ENCODE data around the gene C19orf44. TPM values are rescaled to one million over a fixed set of nuclear protein-coding genes. Genes with fewer than 3 reads are reported as not detected.

Gene C19orf44
- total and polyA plus RNA-seq, 2 of the 4 experiments (the other 2 are of a cell fraction), result 1.4 to 3.8 TPM

DNA sequence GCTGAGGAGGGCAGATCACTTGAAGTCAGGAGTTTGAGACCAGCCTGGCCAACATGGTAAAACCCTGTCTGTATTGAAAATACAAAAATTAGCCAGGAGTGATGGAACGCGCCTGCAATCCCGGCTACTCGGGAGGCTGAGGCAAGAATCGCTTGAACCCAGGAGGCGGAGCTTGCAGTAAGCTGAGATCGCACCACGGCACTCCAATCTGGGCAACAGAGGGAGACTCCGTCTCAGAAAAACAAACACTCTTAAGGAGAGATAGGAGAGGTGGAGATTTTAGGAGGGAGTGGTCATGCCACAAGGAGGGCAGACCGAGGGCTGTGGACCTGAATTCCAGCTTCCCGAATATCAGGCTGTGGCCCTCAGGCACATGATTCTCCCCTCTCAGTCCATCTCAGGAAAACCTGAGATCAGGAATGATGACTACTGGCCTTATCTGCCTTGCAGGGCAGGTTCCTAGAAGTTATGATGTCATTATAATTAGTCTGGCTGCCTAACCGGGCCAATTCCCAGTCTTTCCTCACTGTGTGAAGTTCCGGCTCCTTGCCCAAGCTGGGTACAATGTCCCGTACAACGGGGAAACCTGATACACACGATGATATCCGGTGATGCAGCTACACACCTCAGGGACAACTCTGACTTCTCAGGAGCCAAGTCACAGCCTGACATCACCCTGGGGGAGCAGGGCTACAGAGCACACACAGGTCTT, 73.6 kb downstream of the C19orf44 start:
- Histone ChIP-seq H2BK120ac (ENCODE audit: low read depth, low read length) (no peak overlapping the region), H3K56ac (ENCODE audit: extremely low read depth, insufficient read depth, low read length) (no peak overlapping the region), H3K18ac (ENCODE audit: low read depth, low read length) (no peak overlapping the region), H3K4me3 (ENCODE audit: insufficient read depth, low read depth, low read length) (no peak overlapping the region), H3K14ac (replicated peaks; ENCODE audit: low read depth, low read length) (no peak overlapping the region), H2BK15ac (ENCODE audit: low read depth, low read length) (no peak overlapping the region; the same call in 2 of the 3 replicates), H3K4ac (ENCODE audit: low read depth, low read length) (peak overlapping the region; percentile 65; the same call in 1 of the 2 replicates), H4K5ac (ENCODE audit: low read depth, low read length) (no peak overlapping the region), H3K23ac (ENCODE audit: low read depth, low read length) (no peak overlapping the region), H2AK5ac (ENCODE audit: low read depth, low read length) (0 out of 2 replicates have a peak overlapping the region, but pooled peaks have one; percentile 88), H3K9me3 (ENCODE audit: control insufficient read depth, insufficient read depth, low read length) (no peaks in the 10 kb centered on the region), H3K36me3 (ENCODE audit: control insufficient read depth, insufficient read depth, low read length) (peaks cover 32% of the 10 kb centered on the region), H2AFZ (replicated peaks; ENCODE audit: low read length, poor library complexity) (no peak overlapping the region), H2BK5ac (ENCODE audit: low read depth, low read length, poor library complexity, severe bottlenecking) (no peak overlapping the region), H4K91ac (ENCODE audit: insufficient read depth, low read depth, low read length) (no peak overlapping the region), H2BK20ac (ENCODE audit: low read depth, low read length) (no peak overlapping the region), H4K20me1 (ENCODE audit: insufficient read depth, low read length) (peaks cover 19% of the 10 kb centered on the region), H3K4me1 (ENCODE audit: control insufficient read depth, insufficient read depth, low read length) (peaks cover 13% of the 10 kb centered on the region), H3K9me1 (ENCODE audit: insufficient read depth, low read length) (peaks cover 23% of the 10 kb centered on the region), H3K9ac (ENCODE audit: low read depth, low read length) (no peak overlapping the region), H3K27me3 (ENCODE audit: control insufficient read depth, insufficient read depth, low read length) (no peaks in the 10 kb centered on the region), H2AK9ac (replicated peaks; ENCODE audit: low read depth, low read length, poor library complexity) (peak overlapping the region; percentile 38), H4K8ac (ENCODE audit: low read depth in 2 of 2, low read length in 2 of 2) (0 out of 4 replicates have a peak overlapping the region, but pooled peaks of 1 of the 2 experiments have one; percentile 8), H3K4me2 (ENCODE audit: low read depth, low read length) (no peak overlapping the region), H3K79me1 (ENCODE audit: low read depth in 1 of 2, low read length in 2 of 2) (peaks cover 38 to 81% of the 10 kb centered on the region in 2 experiments), H3K27ac (ENCODE audit: insufficient read depth, low read length) (no peak overlapping the region)
- CTCF ChIA-PET, result no interaction called here
- dilution Hi-C loops (cut with HindIII; ENCODE audit: low sequenced_read_pairs, unreplicated experiment), result no loop called here
- ATAC-seq (ENCODE audit: low read depth) (no peak), DNase-seq (no peak)
- no peak for TF ChIP-seq RCOR1 (IDR thresholded peaks at IDR 0.05; ENCODE audit: insufficient replicate concordance, low read length)
- in situ Hi-C loops (cut with MboI; ENCODE audit: low sequenced_read_pairs), result no loop called here
- BruUV-seq (replicated peaks), result no TSS peak
- POLR2A ChIA-PET (ENCODE audit: unreplicated experiment), result no interaction called here
- intact Hi-C loops (cut with micrococcal nuclease), result loop anchor here (5.0 kb wide), 1 partner anchor 58 kb away; the partner anchor contains the start of gene MED26
- 94% methylated on average over 10 of the region's 17 CpGs; no CpG with 5 or more reads in 1 of the 2 experiments for WGBS, 2 experiments (ENCODE audit: extremely low coverage in 2 of 2, insufficient read length in 1 of 2)

Small RNA genes lying within 50 kb of the gene (microRNA-seq; reads per million reads assigned to microRNA genes)
- not detected for gene RN7SL146P (ENCODE audit: insufficient read depth, insufficient read length)

Small RNA genes lying within 50 kb of the gene (small RNA-seq; reads per million reads assigned to genes)
- gene RN7SL146P, result 0 reads per million in 5 experiments

Other genes starting within 250 kb of the C19orf44 start
- gene KLF2, start 171.6 kb upstream of the C19orf44 start, total RNA-seq (2012; rRNA removed), result 1.1 and 3.3 TPM in 2 replicates
- 34.4 and 38.9 TPM in 2 replicates for gene KLF2, start 171.6 kb upstream of the C19orf44 start, polyA plus RNA-seq (2012; rRNA removed)
- 7.5 and 9.2 TPM in 2 replicates for gene EPS15L1, start 24.4 kb upstream of the C19orf44 start, total RNA-seq (2012; rRNA removed)
- gene EPS15L1, start 24.4 kb upstream of the C19orf44 start, polyA plus RNA-seq (2012; rRNA removed), result 21.7 and 22.1 TPM in 2 replicates
- not detected in 2 replicates for gene CALR3, start 227 bp upstream of the C19orf44 start, total RNA-seq (2012; rRNA removed)
- gene CALR3, start 227 bp upstream of the C19orf44 start, polyA plus RNA-seq (2012; rRNA removed), result not detected in 2 replicates
- gene CHERP, start 46.0 kb downstream of the C19orf44 start, total RNA-seq (2012; rRNA removed), result 0.54 and 1.1 TPM in 2 replicates
- gene CHERP, start 46.0 kb downstream of the C19orf44 start, polyA plus RNA-seq (2012; rRNA removed), result 13.5 and 15.6 TPM in 2 replicates
- 22.6 and 25.8 TPM in 2 replicates for gene SLC35E1, start 76.0 kb downstream of the C19orf44 start, total RNA-seq (2012; rRNA removed)
- 38.0 and 46.7 TPM in 2 replicates for gene SLC35E1, start 76.0 kb downstream of the C19orf44 start, polyA plus RNA-seq (2012; rRNA removed)
- gene MED26, start 131.8 kb downstream of the C19orf44 start, total RNA-seq (2012; rRNA removed), result 2.0 and 2.8 TPM in 2 replicates
- 4.0 and 4.9 TPM in 2 replicates for gene MED26, start 131.8 kb downstream of the C19orf44 start, polyA plus RNA-seq (2012; rRNA removed)
- gene SMIM7, start 163.8 kb downstream of the C19orf44 start, total RNA-seq (2012; rRNA removed), result 55.7 and 68.6 TPM in 2 replicates
- gene SMIM7, start 163.8 kb downstream of the C19orf44 start, polyA plus RNA-seq (2012; rRNA removed), result 64.8 and 66.5 TPM in 2 replicates
- gene TMEM38A, start 164.7 kb downstream of the C19orf44 start, total RNA-seq (2012; rRNA removed), result 1.4 and 2.0 TPM in 2 replicates
- gene TMEM38A, start 164.7 kb downstream of the C19orf44 start, polyA plus RNA-seq (2012; rRNA removed), result 1.3 and 2.2 TPM in 2 replicates
- gene NWD1, start 223.5 kb downstream of the C19orf44 start, total RNA-seq (2012; rRNA removed), result not detected in 2 replicates
- not detected in 2 replicates for gene NWD1, start 223.5 kb downstream of the C19orf44 start, polyA plus RNA-seq (2012; rRNA removed)

Data from IMR-90 (cell line).